Kidney (tissue), 14 donors: ENCODE measurements around the gene ANKRD24. TPM values are rescaled to one million over a fixed set of nuclear protein-coding genes. Genes with fewer than 3 reads are reported as not detected.

Source experiments
- DNase-seq, 5 donors: peaks; one replicate each; pipeline ENCODE4 v3.0.0-alpha.2; 2013 to 2020
- FAIRE-seq: peaks from 2 replicates; lab custom pipeline; 2012; peaks lifted over from hg19 to GRCh38; lab: Jason Lieb, UNC
- H3K27ac ChIP-seq, 2 donors: one replicate each; pipeline ENCODE4 v1.7.0; 2013; ENCODE audit warnings: low read depth in 2 of 2, low read length in 2 of 2, inconsistent platforms in 1 of 2
- H3K27me3 ChIP-seq: one replicate; pipeline ENCODE4 v1.7.1; 2013; ENCODE audit warnings: low read length, inconsistent platforms; ENCODE audit not compliant: control insufficient read depth, insufficient read depth
- H3K36me3 ChIP-seq, 3 donors: one replicate each; pipeline versions ENCODE4 v1.7.0 to v1.7.1; 2013; ENCODE audit warnings: low read length in 3 of 3, control low read depth in 1 of 3, inconsistent platforms in 1 of 3; ENCODE audit not compliant: insufficient read depth in 3 of 3, control insufficient read depth in 2 of 3
- H3K4me1 ChIP-seq, 3 donors: one replicate each; pipeline versions ENCODE4 v1.7.0 to v1.7.1; 2013; ENCODE audit warnings: low read length in 3 of 3, inconsistent platforms in 1 of 3, low read depth in 1 of 3; ENCODE audit not compliant: control insufficient read depth in 2 of 3, insufficient read depth in 2 of 3
- H3K4me3 ChIP-seq, 3 donors: one replicate each; pipeline versions ENCODE4 v1.7.0 to v1.8.1; 2013; ENCODE audit warnings: low read length in 3 of 3, control low read depth in 1 of 3, inconsistent platforms in 1 of 3
- H3K9ac ChIP-seq, 3 donors: one replicate each; pipeline versions ENCODE4 v1.7.0 to v1.7.1; 2013; ENCODE audit warnings: low read length in 3 of 3, control low read depth in 1 of 3, inconsistent platforms in 1 of 3
- H3K9me3 ChIP-seq, 3 donors: one replicate each; pipeline versions ENCODE4 v1.7.0 to v1.7.1; 2013; ENCODE audit warnings: low read length in 3 of 3, control low read depth in 1 of 3, inconsistent platforms in 1 of 3; ENCODE audit not compliant: control insufficient read depth in 2 of 3, insufficient read depth in 1 of 3
- CTCF ChIP-seq: IDR thresholded peaks from 3 replicates; pipeline ENCODE4 v1.5.1; 2012; ENCODE audit warnings: mild to moderate bottlenecking, moderate library complexity, borderline replicate concordance; ENCODE audit not compliant: insufficient read depth; ENCODE audit errors: extremely low read depth
- intact Hi-C: fragments of 100-400 bp; cut with DNase I; formaldehyde crosslinking; loops from one replicate; pipeline ENCODE4 v1.11.1; 2022
- polyA plus RNA-seq: library from polyadenylated mRNA; stranded (reverse); fragments of 350-450 nt; fragmentation: Illumina TruSeq; extraction: RNeasy Lipid Tissue Mini Kit (QIAGEN cat#74804); gene quantifications from one replicate; pipeline ENCODE4 v1.2.3, GENCODE V29; 2014; ENCODE audit warnings: low read depth, low replicate concordance; ENCODE audit not compliant: insufficient read depth
- total RNA-seq: library from RNA; stranded (reverse); fragmentation: NEBNext Ultra II Directional; extraction: Animal tissue kit (Norgen Biotek cat#: 25700); gene quantifications from one replicate; pipeline ENCODE4 v1.2.1, GENCODE V29; 2021
- donor health status: control.
- donor health status: control.
- donor health status: control.
- donor health status: control.
- donor health status: control.
- donor health status: DM: yes; HTN: yes; CAD: no.
- donor health status: Normal renal cell carcinoma (clear cell type).

The ANKRD24 gene
- total and polyA plus RNA-seq, 2 donors from 2014 or later, result 0.72 to 1.8 TPM

GRCh38 chr19:4161415-4162077 is 20.9 kb upstream of the ANKRD24 start:
- no peak for DNase-seq
- no peaks in the 10 kb centered on the region for H3K4me1 ChIP-seq
- no peak overlapping the region for H3K9ac ChIP-seq
- H3K27ac ChIP-seq, result no peak overlapping the region
- no peak for TF ChIP-seq CTCF
- H3K9me3 ChIP-seq, result no peaks in the 10 kb centered on the region
- no peaks in the 10 kb centered on the region for H3K27me3 ChIP-seq
- no peak overlapping the region for H3K4me3 ChIP-seq
- no peak for FAIRE-seq
- H3K36me3 ChIP-seq, result no peaks in the 10 kb centered on the region
- intact Hi-C loops, result no loop called here

GRCh38 chr19:4164262-4164661 is 18.2 kb upstream of the ANKRD24 start:
- no peaks in the 10 kb centered on the region for H3K4me1 ChIP-seq
- H3K4me3 ChIP-seq, result no peak overlapping the region
- no peak overlapping the region for H3K9ac ChIP-seq
- no peaks in the 10 kb centered on the region for H3K27me3 ChIP-seq
- DNase-seq, result no peak
- intact Hi-C loops, result no loop called here
- no peak overlapping the region for H3K27ac ChIP-seq
- TF ChIP-seq CTCF, result no peak
- H3K9me3 ChIP-seq, result no peaks in the 10 kb centered on the region
- FAIRE-seq, result no peak
- H3K36me3 ChIP-seq, result no peaks in the 10 kb centered on the region

DNA sequence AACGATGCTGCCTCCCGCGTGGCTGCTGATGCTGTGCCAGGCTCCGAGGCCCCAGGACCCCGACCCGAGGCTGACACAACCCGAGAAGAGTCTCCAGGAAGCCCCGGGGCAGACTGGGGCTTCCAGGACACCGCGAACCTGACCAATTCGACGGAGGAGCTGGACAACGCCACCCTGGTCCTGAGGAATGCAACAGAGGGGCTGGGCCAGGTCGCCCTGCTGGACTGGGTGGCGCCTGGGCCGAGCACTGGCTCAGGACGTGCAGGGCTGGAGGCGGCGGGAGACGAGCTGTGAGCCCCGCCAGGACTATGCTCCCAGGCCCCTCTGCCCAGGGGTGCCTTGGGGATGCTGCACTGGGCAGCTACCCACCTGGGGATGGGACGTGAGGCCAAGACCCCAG is 10.8 kb upstream of the ANKRD24 start:
- no peak for TF ChIP-seq CTCF
- peaks cover 0 to 2% (median 0%) of the 10 kb centered on the region in 3 donors for H3K4me1 ChIP-seq
- H3K4me3 ChIP-seq, result no peak overlapping the region
- no peaks in the 10 kb centered on the region for H3K36me3 ChIP-seq
- H3K9me3 ChIP-seq, result no peaks in the 10 kb centered on the region
- no peaks in the 10 kb centered on the region for H3K27me3 ChIP-seq
- H3K9ac ChIP-seq, result no peak overlapping the region
- intact Hi-C loops, result no loop called here
- H3K27ac ChIP-seq, result no peak overlapping the region
- FAIRE-seq (no peak), DNase-seq (no peak)
